Testis (tissue), 3 donors: ENCODE measurements around the gene KLHL26. TPM values are rescaled to one million over a fixed set of nuclear protein-coding genes. Genes with fewer than 3 reads are reported as not detected.

ENCODE experiments used
- DNase-seq: peaks from one replicate; pipeline ENCODE4 v3.0.0-alpha.2; 2019
- H3K27ac ChIP-seq, 2 donors: fragments of 200-600 bp; sonication (generic); one replicate each; pipeline ENCODE4 v1.5.1; 2019
- H3K27me3 ChIP-seq: fragments of 200-600 bp; sonication (generic); one replicate; pipeline ENCODE4 v1.5.1; 2019
- H3K36me3 ChIP-seq: fragments of 200-600 bp; sonication (generic); one replicate; pipeline ENCODE4 v1.5.1; 2017; ENCODE audit warnings: low read depth; ENCODE audit errors: missing control alignments
- H3K4me1 ChIP-seq: fragments of 200-600 bp; sonication (generic); one replicate; pipeline ENCODE4 v1.5.1; 2019
- H3K4me3 ChIP-seq, 2 donors: fragments of 200-600 bp; sonication (generic); one replicate each; pipeline ENCODE4 v1.5.1; 2017 to 2019
- H3K9me3 ChIP-seq: fragments of 200-600 bp; sonication (generic); one replicate; pipeline ENCODE4 v1.5.1; 2017
- POLR2A ChIP-seq: fragments of 450-650 bp; IDR thresholded peaks from one replicate; pipeline ENCODE4 v1.6.1; 2017; ENCODE audit warnings: antibody characterized with exemption, mild to moderate bottlenecking, moderate library complexity
- WGBS, 2 donors: methylation state at CpG; one replicate each; pipeline ENCODE4 v1.1.5; 2018; 5-methylcytosine and 5-hydroxymethylcytosine counted together
- intact Hi-C: fragments of 100-400 bp; cut with DNase I; formaldehyde crosslinking; loops from one replicate; pipeline ENCODE4 v1.15.1; 2023; ENCODE audit warnings: low total_unique reads
- polyA plus RNA-seq: library from polyadenylated mRNA; stranded (reverse); fragments of 350-450 nt; fragmentation: Illumina TruSeq; extraction: RNeasy Lipid Tissue Mini Kit (QIAGEN cat#74804); gene quantifications from one replicate; pipeline ENCODE4 v1.2.3, GENCODE V29; 2014; ENCODE audit warnings: low read depth, low replicate concordance; ENCODE audit not compliant: insufficient read depth
- total RNA-seq, 2 donors: library from RNA; depleted of rRNA; stranded (reverse); fragments of >200 nt; gene quantifications; one replicate each; pipeline ENCODE4 v1.2.3, GENCODE V29; 2016
- TF ChIP-seq, protein P1 (sequence below), 3 experiments: fragments of 450-650 bp in 2 of 3; fragments of 200-600 bp in 1 of 3; sonication (generic) in 1 of 3; IDR thresholded peaks; one replicate each; pipeline ENCODE4 v1.5.1; 2016 to 2019; ENCODE audit warnings: antibody characterized with exemption in 3 of 3, mild to moderate bottlenecking in 2 of 3, moderate library complexity in 1 of 3

Gene KLHL26
- total and polyA plus RNA-seq, 3 donors from 2014 or later: 10.6 to 32.3 (median 16.5) TPM

DNA sequence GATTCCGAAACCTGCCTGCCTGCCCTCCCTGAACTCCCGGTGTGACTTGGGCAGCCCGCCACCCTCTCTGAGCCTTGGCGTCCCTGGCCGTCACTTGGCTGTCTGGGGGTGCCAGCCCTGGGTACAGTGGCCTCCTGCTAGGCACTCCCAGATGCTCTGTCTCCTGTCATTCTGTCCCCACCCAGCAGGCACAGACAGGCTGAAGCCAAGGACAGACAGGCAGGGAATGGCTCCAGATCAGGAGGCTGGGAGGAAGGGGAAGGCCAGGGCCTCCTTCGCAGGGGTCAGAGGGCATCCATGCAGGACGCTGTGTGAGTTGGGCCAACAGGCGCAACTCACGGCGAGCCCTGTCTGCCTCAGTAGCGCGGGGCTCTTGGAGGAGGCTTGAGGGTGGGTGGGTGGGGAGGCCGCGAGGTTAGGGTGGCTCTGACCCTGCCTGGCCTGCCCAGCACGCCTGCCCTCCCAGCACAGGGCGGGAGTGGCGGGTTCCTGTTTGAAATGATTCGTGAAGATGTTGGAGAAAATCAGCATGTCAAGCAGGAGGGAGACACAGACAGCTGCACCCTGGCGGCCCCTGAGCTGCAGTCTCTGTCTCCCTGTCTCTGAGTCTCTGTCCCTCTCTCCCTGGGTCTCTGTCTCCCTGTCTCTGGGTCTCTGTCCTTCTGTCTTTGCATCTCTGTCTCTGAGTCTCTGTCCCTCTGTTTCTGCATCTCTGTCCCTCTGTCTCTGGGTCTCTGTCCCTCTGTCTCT lies 19.7 kb downstream of the KLHL26 start:
- DNase-seq: no peak
- intact Hi-C loops: no loop called here

GRCh38 chr19:18657590-18658365 lies 20.9 kb downstream of the KLHL26 start:
- H3K4me3 ChIP-seq: no peak overlapping the region
- peak; percentile 95 for DNase-seq
- H3K4me1 ChIP-seq: peaks cover 49% of the 10 kb centered on the region
- intact Hi-C loops: no loop called here
- H3K36me3 ChIP-seq: no peaks in the 10 kb centered on the region
- no peaks in the 10 kb centered on the region for H3K9me3 ChIP-seq
- WGBS, 2 donors: 38 to 49% methylated on average over 11 to 20 of the region's 20 CpGs
- H3K27ac ChIP-seq: peak overlapping the region; percentile 26 to 68
- no peak for TF ChIP-seq POLR2A
- TF ChIP-seq, protein P1, sequence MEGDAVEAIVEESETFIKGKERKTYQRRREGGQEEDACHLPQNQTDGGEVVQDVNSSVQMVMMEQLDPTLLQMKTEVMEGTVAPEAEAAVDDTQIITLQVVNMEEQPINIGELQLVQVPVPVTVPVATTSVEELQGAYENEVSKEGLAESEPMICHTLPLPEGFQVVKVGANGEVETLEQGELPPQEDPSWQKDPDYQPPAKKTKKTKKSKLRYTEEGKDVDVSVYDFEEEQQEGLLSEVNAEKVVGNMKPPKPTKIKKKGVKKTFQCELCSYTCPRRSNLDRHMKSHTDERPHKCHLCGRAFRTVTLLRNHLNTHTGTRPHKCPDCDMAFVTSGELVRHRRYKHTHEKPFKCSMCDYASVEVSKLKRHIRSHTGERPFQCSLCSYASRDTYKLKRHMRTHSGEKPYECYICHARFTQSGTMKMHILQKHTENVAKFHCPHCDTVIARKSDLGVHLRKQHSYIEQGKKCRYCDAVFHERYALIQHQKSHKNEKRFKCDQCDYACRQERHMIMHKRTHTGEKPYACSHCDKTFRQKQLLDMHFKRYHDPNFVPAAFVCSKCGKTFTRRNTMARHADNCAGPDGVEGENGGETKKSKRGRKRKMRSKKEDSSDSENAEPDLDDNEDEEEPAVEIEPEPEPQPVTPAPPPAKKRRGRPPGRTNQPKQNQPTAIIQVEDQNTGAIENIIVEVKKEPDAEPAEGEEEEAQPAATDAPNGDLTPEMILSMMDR (IDR thresholded peaks at IDR 0.05): no peak
- H3K27me3 ChIP-seq: no peaks in the 10 kb centered on the region

More for the DNA sequence above, 19.7 kb downstream of the KLHL26 start:
- H3K27ac ChIP-seq: peak overlapping the region; percentile 15 to 50
- H3K9me3 ChIP-seq: no peaks in the 10 kb centered on the region
- H3K4me3 ChIP-seq: no peak overlapping the region
- no peaks in the 10 kb centered on the region for H3K27me3 ChIP-seq
- WGBS, 2 donors: 63 to 92% methylated on average over 4 to 19 of the region's 19 CpGs
- H3K4me1 ChIP-seq: peaks cover 49% of the 10 kb centered on the region
- H3K36me3 ChIP-seq: no peaks in the 10 kb centered on the region
- TF ChIP-seq, protein P1 (IDR thresholded peaks at IDR 0.05): no peak
- TF ChIP-seq POLR2A: no peak

- Histone ChIP-seq H3K4me3 (no peak overlapping the region), H3K36me3 (no peaks in the 10 kb centered on the region), H3K9me3 (no peaks in the 10 kb centered on the region), H3K4me1 (peaks cover 49% of the 10 kb centered on the region), H3K27ac (peak overlapping the region; percentile 26 to 68), H3K27me3 (no peaks in the 10 kb centered on the region)
- intact Hi-C loops: no loop called here
- TF ChIP-seq, protein P1 (IDR thresholded peaks at IDR 0.05): no peak
- no peak for TF ChIP-seq POLR2A
- DNase-seq: no peak
- WGBS, 2 donors: 76 to 78% methylated on average over 4 of the region's 4 CpGs
Measured at GRCh38 chr19:18658366-18658855, 21.6 kb downstream of the KLHL26 start.

DNA sequence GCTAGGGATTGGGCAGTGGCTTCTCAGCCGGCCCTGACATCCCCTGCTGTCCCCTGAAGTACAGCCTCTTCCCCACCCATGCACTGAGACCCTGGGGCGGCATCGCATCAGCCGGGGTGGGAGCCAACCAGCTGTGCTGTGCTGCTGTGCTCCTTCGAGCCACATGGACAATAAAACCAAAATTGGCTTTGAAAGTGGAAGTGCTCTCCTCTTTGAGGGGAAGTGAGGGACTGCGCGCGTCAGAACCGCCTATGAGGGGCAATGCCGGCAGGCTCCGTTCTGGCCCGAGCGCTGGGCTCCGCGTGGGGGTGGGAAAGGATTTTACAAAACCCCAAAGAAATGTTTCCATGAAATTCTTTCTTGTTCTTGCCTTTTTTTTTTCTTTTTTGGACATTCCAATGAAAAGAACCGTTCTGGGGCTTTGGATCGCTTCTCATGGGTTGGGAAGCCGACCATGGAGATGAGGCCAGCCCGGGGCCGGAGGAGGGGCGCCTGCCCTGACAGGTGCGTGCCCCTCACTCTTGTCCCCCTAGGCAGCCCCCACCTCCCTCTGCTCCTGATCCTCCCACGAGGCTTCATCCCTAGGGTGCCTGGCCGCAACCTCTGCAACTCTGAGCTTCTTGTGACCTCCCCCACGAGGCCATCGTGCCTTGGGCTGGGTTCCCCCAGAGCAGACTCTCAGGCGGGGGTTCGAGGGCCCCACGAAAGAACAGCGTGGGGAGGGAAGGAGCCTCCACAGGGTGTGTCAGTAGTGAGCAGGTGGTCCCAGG lies 22.6 kb downstream of the KLHL26 start:
- Histone ChIP-seq H3K4me3 (no peak overlapping the region), H3K27ac (peak overlapping the region; percentile 26 to 68), H3K9me3 (no peaks in the 10 kb centered on the region), H3K4me1 (peaks cover 49% of the 10 kb centered on the region), H3K36me3 (no peaks in the 10 kb centered on the region), H3K27me3 (no peaks in the 10 kb centered on the region)
- no peak for DNase-seq
- intact Hi-C loops: no loop called here
- 34 to 50% methylated on average over 21 to 30 of the region's 30 CpGs for WGBS, 2 donors
- TF ChIP-seq, protein P1 (IDR thresholded peaks at IDR 0.05): no peak
- no peak for TF ChIP-seq POLR2A
